HT1080 (cell line): ENCODE results near the gene CHST1. TPM values are rescaled to one million over a fixed set of nuclear protein-coding genes. Genes with fewer than 3 reads are reported as not detected.

Experiments
- DNase-seq: peaks from one replicate; pipeline ENCODE4 v3.0.0-alpha.2; 2015; ENCODE audit warnings: low read depth
- small RNA-seq: library from RNA; depleted of rRNA; stranded (forward); fragments of <200 nt; gene quantifications from one replicate; pipeline ENCODE3, GENCODE V24; 2014
- total RNA-seq: library from RNA; depleted of rRNA; stranded (reverse); fragments of >200 nt; shearing (Covaris generic); gene quantifications from 2 replicates; pipeline ENCODE4 v1.2.3, GENCODE V29; 2014; rRNA removed

The CHST1 gene
- total RNA-seq, 1 experiment from 2014 or later = 2.4 TPM

DNA sequence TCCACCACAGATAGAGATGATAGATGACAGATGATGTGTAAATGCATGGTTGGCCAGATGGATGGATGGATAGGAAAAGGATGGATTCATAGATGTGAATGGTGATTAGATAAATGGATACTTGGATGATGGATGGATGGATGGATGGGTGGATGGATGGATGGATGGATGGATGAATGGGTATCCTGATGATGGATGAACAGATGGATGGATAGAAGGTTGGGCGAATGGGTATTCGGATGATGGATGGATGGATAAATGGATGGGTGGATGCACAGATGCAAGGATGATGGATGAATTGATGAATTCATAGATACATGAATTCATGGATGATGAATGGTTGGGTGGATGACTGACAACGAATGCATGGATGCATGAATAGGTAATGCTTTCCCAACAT, 56.1 kb downstream of the CHST1 start:
- no peak for DNase-seq

DNA sequence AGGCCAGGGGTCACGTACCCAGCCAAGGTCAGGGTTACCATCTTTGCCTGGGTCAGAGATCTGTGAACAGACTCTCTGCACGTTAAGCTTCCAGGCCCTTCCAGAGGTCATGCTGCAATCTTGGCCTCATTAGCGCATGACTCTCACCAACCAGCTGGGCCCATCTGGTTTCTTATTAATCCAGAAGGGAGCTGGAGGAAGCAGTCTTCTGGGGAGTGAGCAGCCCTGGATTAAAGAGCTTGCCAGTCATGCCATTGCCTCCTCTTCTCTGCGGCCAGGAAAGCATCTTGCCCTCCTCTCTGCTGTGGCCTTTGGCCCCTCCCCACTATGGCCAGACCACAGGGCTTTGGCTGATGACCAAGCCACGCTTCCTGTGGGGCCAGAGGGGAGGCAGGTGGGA, 57.4 kb downstream of the CHST1 start:
- peak; percentile 31 for DNase-seq

DNA sequence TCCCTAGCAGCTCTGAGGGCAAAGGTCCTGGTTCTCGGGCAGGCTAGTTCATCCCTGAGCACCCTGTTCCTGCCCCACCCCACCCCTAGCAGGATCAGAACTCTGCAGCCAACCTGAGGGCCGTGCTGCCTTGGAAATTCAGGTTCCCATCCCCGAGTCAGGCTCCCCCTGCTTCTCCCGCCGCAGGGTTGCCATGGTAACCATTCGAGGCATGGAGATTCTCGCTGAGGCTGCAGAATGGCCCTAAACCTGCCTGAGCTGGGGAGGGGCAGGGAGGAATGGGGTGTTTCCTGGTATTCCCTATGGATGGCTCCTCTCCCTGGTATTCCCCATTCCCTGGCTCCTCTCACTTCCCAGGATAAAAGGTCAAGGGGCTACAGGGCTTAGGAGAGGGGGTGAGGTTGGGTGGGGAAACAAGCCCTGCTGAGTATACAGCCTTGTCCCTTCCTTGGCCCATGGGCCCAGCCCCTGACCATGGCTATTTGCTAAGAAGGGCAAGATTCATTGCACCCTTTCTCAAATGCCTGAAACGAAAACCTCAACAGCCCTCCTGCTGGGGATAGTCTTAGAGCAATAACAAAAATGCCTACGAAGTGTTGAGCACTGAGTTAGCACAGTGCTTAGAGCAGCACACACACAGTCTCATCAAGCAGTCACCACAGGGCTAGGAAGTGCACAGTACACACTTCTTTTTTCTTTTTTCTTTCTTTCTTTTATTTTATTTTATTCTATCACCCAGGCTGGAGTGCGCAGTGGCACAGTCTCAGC, 58.7 kb downstream of the CHST1 start:
- DNase-seq = no peak

DNA sequence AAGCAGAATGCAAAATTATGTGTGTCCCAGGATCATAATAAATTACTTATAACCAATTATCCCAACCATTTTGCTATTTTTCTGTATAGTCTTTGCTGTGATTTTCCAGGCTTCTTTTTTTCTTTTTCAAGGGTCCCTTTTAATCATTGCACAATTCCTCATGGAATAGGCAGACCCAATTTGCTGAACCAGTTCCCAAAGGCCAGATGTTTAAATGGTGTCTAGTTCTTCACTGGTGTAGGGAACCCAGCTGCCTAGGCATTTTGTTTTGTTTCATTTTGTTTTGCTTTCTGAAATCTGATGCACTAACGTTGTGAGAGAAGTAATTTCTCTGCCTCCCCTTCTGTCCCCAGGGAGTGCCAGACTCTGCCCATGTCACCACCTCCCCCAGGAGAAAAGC, 60.4 kb downstream of the CHST1 start:
- DNase-seq = no peak

DNA sequence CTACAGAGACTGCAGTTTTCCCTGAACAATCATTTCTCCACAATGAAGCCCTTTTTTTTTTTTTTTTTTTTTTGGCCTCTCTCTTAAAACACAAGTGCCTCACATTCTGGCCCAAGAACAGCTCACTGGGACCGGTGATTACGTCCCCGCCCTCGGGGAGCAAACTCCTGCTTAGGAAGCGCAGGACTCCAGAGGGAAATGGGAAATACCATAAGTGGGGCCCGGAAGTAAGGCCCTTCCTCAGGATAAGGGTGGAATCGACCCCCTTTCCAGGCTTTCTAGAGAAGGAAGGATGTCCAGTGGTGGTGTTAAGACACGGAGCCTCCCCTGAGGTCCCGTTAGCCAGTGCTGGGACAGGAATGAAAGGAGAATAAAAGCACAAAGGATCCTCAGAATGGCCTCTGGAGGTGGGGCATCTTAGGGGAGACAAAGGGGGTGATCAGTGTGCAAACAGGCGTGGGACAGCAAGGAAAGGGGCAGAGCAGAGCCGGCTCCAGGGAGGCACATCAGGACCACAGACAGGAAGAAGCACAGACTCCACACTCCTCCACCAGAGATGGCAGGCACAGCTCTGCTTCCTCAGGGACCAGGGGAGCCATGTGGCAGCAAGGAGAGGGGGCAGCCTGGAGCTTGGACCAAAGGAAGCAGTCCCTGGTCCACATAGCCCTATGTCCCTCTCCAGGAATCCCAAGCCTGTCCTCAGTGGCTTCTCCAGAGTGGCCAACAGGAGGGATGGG, 61.3 kb downstream of the CHST1 start:
- DNase-seq = no peak

DNA sequence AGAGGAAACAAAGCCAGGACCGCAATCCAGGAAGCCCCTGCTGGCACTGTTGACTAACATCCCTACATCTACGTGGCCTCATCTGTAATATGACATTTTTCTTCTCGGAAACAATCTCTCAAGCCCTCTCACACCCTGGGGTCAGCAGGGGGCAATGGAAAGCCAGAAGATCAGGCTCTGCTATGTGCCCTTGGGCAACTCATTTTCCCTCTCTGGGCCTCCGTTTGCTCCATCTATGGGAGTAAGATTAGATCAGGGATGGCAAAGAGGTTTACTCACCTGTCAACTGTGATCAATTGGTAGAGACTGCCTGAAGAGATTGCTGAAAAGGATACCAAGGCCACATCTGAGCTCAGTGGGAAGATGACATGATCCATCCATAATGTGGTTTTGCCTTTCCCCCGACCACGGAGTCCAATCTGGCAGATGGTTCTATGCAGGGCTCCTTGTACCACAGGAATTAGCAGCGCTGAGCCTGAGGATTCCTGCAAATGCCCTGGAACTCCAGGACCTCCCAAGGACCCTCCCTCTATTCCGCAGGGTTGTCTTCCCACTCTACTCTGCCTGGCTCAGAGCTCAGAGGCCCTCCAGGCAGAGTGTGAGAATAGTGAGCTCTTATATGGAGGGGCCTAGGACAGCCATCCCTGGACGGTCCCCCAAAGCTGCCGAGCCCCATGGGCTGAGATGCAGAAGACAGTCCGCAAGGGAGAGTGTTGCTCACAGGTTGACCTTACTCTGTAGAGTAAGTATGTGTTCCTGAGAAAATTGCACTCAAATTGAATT, 66.1 kb downstream of the CHST1 start:
- no peak for DNase-seq

Small RNAs within 50 kb of the gene (small RNA-seq; reads per million reads assigned to genes)
- not detected for gene MIR7154

Other genes starting within 250 kb of the CHST1 start
- gene SLC35C1, start 139.5 kb upstream of the CHST1 start, total RNA-seq = 4.9 and 11.7 TPM in 2 replicates
- gene CRY2, start 181.9 kb upstream of the CHST1 start, total RNA-seq = 3.9 and 4.1 TPM in 2 replicates
- gene MAPK8IP1, start 220.0 kb upstream of the CHST1 start, total RNA-seq = 21.2 and 24.0 TPM in 2 replicates
- gene FREY1, start 241.6 kb upstream of the CHST1 start, total RNA-seq = 0.76 and 0.97 TPM in 2 replicates